SK-N-SH (cell line): ENCODE data around the gene GRK5. TPM values are rescaled to one million over a fixed set of nuclear protein-coding genes. Genes with fewer than 3 reads are reported as not detected.

Experiments used
- CTCF ChIA-PET: fragments of 300-600, 350-600 bp; formaldehyde crosslinking; extraction: SDS; loops from one replicate; lab custom pipeline; 2021; lab: Yijun Ruan, JAX
- POLR2A ChIA-PET: fragments of 350-600 bp; sonication (Branson Sonifier 250); formaldehyde crosslinking; extraction: SDS; loops from one replicate; lab custom pipeline; 2020; ENCODE audit warnings: antibody characterized with exemption, inconsistent platforms; lab: Yijun Ruan, JAX
- DNase-seq: peaks from one replicate; pipeline ENCODE4 v3.0.0; 2012
- H2AFZ ChIP-seq: fragments of 200-600 bp; sonication (generic); 2 replicates; pipeline ENCODE4 v1.8.1; 2016; ENCODE audit warnings: antibody characterized with exemption, mild to moderate bottlenecking, low read depth
- H3F3A ChIP-seq: fragments of 200-600 bp; sonication (generic); replicated peaks from 2 replicates; pipeline ENCODE3; 2016; ENCODE audit warnings: antibody characterized with exemption, mild to moderate bottlenecking; ENCODE audit not compliant: insufficient read depth
- H3K27ac ChIP-seq, 2 experiments: fragments of 200-500 bp in 1 of 2; fragments of 200-600 bp in 1 of 2; sonication (Bioruptor generic) in 1 of 2; sonication (generic), shearing (Covaris generic) in 1 of 2; 2 replicates each; pipeline versions ENCODE4 v1.5.1 to v1.6.1; 2014 to 2016; ENCODE audit warnings: low read depth in 2 of 2, inconsistent platforms in 1 of 2, low read length in 1 of 2, mild to moderate bottlenecking in 1 of 2, mixed read lengths in 1 of 2
- H3K27me3 ChIP-seq: fragments of 200-600 bp; sonication (generic), shearing (Covaris generic); 2 replicates; pipeline ENCODE4 v1.6.1; 2016; ENCODE audit warnings: mixed run types; ENCODE audit not compliant: insufficient read depth
- H3K36me3 ChIP-seq, 2 experiments: fragments of 200-500 bp in 1 of 2; fragments of 200-600 bp in 1 of 2; sonication (Bioruptor generic) in 1 of 2; sonication (generic) in 1 of 2; replicated peaks in 1 of 2; 2 replicates each; pipeline versions ENCODE3 to v1.5.1; 2014 to 2016; ENCODE audit warnings: low read length in 1 of 2, mild to moderate bottlenecking in 1 of 2; ENCODE audit not compliant: insufficient read depth in 2 of 2, control insufficient read depth in 1 of 2
- H3K4me1 ChIP-seq, 2 experiments: fragments of 200-500 bp in 1 of 2; fragments of 200-600 bp in 1 of 2; sonication (Bioruptor generic) in 1 of 2; sonication (generic), shearing (Covaris generic) in 1 of 2; 2 replicates each; pipeline versions ENCODE4 v1.5.1 to v1.6.1; 2014 to 2016; ENCODE audit warnings: low read depth in 1 of 2, low read length in 1 of 2, mixed run types in 1 of 2; ENCODE audit not compliant: insufficient read depth in 2 of 2, control insufficient read depth in 1 of 2
- H3K4me2 ChIP-seq: fragments of 200-600 bp; sonication (generic), shearing (Covaris generic); 2 replicates; pipeline ENCODE4 v1.6.1; 2017; ENCODE audit warnings: mixed run types
- H3K4me3 ChIP-seq, 2 experiments: fragments of 200-500 bp in 1 of 2; fragments of 200-600 bp in 1 of 2; sonication (Bioruptor generic) in 1 of 2; sonication (generic), shearing (Covaris generic) in 1 of 2; 2 replicates each; pipeline versions ENCODE4 v1.5.1 to v1.8.1; 2014 to 2016; ENCODE audit warnings: low read depth in 2 of 2, inconsistent platforms in 1 of 2, low read length in 1 of 2, mild to moderate bottlenecking in 1 of 2, mixed read lengths in 1 of 2, moderate library complexity in 1 of 2
- H3K79me2 ChIP-seq: fragments of 200-600 bp; sonication (generic); 2 replicates; pipeline ENCODE4 v1.8.1; 2017; ENCODE audit warnings: mild to moderate bottlenecking; ENCODE audit not compliant: insufficient read depth
- H3K9ac ChIP-seq: fragments of 200-600 bp; sonication (generic); 2 replicates; pipeline ENCODE4 v1.6.1; 2017; ENCODE audit warnings: mixed run types
- H3K9me2 ChIP-seq: fragments of 200-600 bp; sonication (generic); 2 replicates; pipeline ENCODE4 v1.6.1; 2017; ENCODE audit warnings: mixed run types
- H3K9me3 ChIP-seq: fragments of 200-600 bp; sonication (generic); 2 replicates; pipeline ENCODE4 v1.6.1; 2017; ENCODE audit warnings: mixed run types, mild to moderate bottlenecking, moderate library complexity
- H4K20me1 ChIP-seq: fragments of 200-600 bp; sonication (generic); 2 replicates; pipeline ENCODE4 v1.6.1; 2017; ENCODE audit warnings: mild to moderate bottlenecking, mixed run types; ENCODE audit not compliant: insufficient read depth
- CHD2 ChIP-seq: fragments of 150-350 bp; IDR thresholded peaks from 2 replicates; pipeline ENCODE4 v1.6.1; 2018; ENCODE audit warnings: low read length; ENCODE audit not compliant: partially characterized antibody
- ELF1 ChIP-seq: IDR thresholded peaks from 2 replicates; pipeline ENCODE4 v1.4.0; 2012
- EP300 ChIP-seq, 2 experiments: IDR thresholded peaks; 2 replicates each; pipeline versions ENCODE4 v1.4.0 to v1.6.1; 2012; ENCODE audit warnings: borderline replicate concordance in 1 of 2, low read depth in 1 of 2, low read length in 1 of 2
- FOXJ3 ChIP-seq: sonication (generic); formaldehyde crosslinking; IDR thresholded peaks from 2 replicates; pipeline ENCODE4 v1.5.1; 2020; ENCODE audit warnings: mild to moderate bottlenecking, missing genetic modification reagents
- FOXM1 ChIP-seq: IDR thresholded peaks from 2 replicates; pipeline ENCODE4 v1.4.0; 2012; ENCODE audit warnings: low read depth, mild to moderate bottlenecking
- JUND ChIP-seq: IDR thresholded peaks from 2 replicates; pipeline ENCODE4 v1.4.0; 2012
- POLR2AphosphoS5 ChIP-seq: IDR thresholded peaks from 2 replicates; pipeline ENCODE4 v1.6.1; 2012; ENCODE audit warnings: low read depth, low read length
- RCOR1 ChIP-seq: fragments of 150-350 bp; IDR thresholded peaks from 2 replicates; pipeline ENCODE4 v1.6.1; 2017; ENCODE audit warnings: antibody characterized with exemption, low read length
- REST ChIP-seq: IDR thresholded peaks from 2 replicates; pipeline ENCODE4 v1.6.1; 2012; ENCODE audit warnings: mild to moderate bottlenecking, low read depth, low read length, moderate library complexity
- RFX5 ChIP-seq: IDR thresholded peaks from 2 replicates; pipeline ENCODE4 v1.6.1; 2012; ENCODE audit warnings: mild to moderate bottlenecking, improper control_type of control experiment, low read length
- RXRA ChIP-seq: IDR thresholded peaks from 2 replicates; pipeline ENCODE4 v1.4.0; 2012; ENCODE audit warnings: low read depth, mild to moderate bottlenecking, borderline replicate concordance
- SMC3 ChIP-seq: IDR thresholded peaks from 2 replicates; pipeline ENCODE4 v1.6.1; 2012; ENCODE audit warnings: low read depth, low read length, improper control_type of control experiment
- TEAD4 ChIP-seq: IDR thresholded peaks from 2 replicates; pipeline ENCODE4 v1.4.0; 2012; ENCODE audit warnings: mild to moderate bottlenecking, borderline replicate concordance; ENCODE audit not compliant: insufficient read depth
- YY1 ChIP-seq: IDR thresholded peaks from 2 replicates; pipeline ENCODE4 v1.4.0; 2012; ENCODE audit warnings: low read depth, mild to moderate bottlenecking
- WGBS: methylation state at CpG from one replicate; pipeline ENCODE4 v1.1.6; 2017; ENCODE audit warnings: low lambda C conversion rate; 5-methylcytosine and 5-hydroxymethylcytosine counted together
- polyA plus RNA-seq, 3 experiments: library from polyadenylated mRNA; depleted of rRNA; stranded (reverse); fragments of >200 nt; gene quantifications; 2 replicates each; pipeline ENCODE4 v1.2.3, GENCODE V29; 2012
- TF ChIP-seq, protein P1 (sequence below): fragments of 150-350 bp; IDR thresholded peaks from 2 replicates; pipeline ENCODE4 v1.6.1; 2016; ENCODE audit warnings: mild to moderate bottlenecking, low read depth, low read length
- TF ChIP-seq, protein P2 (sequence below): fragments of 200-600 bp; sonication (generic); IDR thresholded peaks from 2 replicates; pipeline ENCODE4 v1.6.1; 2017; ENCODE audit warnings: antibody characterized with exemption, mild to moderate bottlenecking, moderate library complexity

Gene GRK5
- polyA plus RNA-seq, 1 of the 3 experiments (the other 2 are of a cell fraction) = 12.1 TPM

DNA sequence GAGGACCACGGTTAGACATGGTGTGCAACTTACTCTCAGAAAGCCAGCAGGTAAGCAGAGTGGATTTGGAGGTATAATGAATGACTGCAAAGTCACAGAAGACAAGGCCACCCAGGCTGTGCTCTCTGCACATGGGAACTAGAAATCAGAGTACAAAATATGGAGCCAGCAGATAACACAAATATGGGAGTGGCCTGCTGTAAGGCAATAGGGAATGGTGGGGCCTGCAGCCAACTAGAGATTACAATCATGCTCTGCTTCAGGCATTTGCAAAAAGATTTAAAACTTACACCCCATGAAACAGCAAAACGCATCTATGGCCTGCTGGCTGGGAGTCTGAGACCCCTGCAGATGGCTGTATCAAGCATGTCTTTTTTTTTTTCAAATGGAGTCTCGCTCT lies 288.2 kb downstream of the GRK5 start:
- Histone ChIP-seq H2AFZ (no peak overlapping the region), H3K9me3 (no peaks in the 10 kb centered on the region), H3K79me2 (no peaks in the 10 kb centered on the region), H3K4me3 (no peak overlapping the region), H3K27ac (no peak overlapping the region), H3K4me1 (no peaks in the 10 kb centered on the region), H4K20me1 (no peaks in the 10 kb centered on the region), H3K9me2 (no peaks in the 10 kb centered on the region), H3K9ac (no peak overlapping the region), H3F3A (no peaks in the 10 kb centered on the region), H3K4me2 (no peak overlapping the region), H3K27me3 (no peaks in the 10 kb centered on the region), H3K36me3 (peaks cover 0 to 3% of the 10 kb centered on the region in 2 experiments)
- WGBS = 92% methylated on average over 2 of the region's 3 CpGs
- CTCF ChIA-PET = interaction anchor here (1.7 kb wide), 1 partner anchor 50 kb away, joined by 5 read pairs; no protein-coding TSS in a partner anchor
- no peak for TF ChIP-seq SMC3
- TF ChIP-seq RFX5 = no peak
- TF ChIP-seq FOXJ3 (CRISPR knock-in tag) = no peak
- no peak for TF ChIP-seq FOXM1
- TF ChIP-seq TEAD4 = no peak
- no peak for TF ChIP-seq ELF1
- TF ChIP-seq YY1 = no peak
- TF ChIP-seq, protein P1, sequence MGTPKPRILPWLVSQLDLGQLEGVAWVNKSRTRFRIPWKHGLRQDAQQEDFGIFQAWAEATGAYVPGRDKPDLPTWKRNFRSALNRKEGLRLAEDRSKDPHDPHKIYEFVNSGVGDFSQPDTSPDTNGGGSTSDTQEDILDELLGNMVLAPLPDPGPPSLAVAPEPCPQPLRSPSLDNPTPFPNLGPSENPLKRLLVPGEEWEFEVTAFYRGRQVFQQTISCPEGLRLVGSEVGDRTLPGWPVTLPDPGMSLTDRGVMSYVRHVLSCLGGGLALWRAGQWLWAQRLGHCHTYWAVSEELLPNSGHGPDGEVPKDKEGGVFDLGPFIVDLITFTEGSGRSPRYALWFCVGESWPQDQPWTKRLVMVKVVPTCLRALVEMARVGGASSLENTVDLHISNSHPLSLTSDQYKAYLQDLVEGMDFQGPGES = no peak
- TF ChIP-seq JUND = no peak
- TF ChIP-seq RCOR1 = no peak
- no peak for TF ChIP-seq REST
- TF ChIP-seq POLR2AphosphoS5 = no peak
- TF ChIP-seq CHD2 = no peak
- no peak for TF ChIP-seq RXRA
- TF ChIP-seq, protein P2, sequence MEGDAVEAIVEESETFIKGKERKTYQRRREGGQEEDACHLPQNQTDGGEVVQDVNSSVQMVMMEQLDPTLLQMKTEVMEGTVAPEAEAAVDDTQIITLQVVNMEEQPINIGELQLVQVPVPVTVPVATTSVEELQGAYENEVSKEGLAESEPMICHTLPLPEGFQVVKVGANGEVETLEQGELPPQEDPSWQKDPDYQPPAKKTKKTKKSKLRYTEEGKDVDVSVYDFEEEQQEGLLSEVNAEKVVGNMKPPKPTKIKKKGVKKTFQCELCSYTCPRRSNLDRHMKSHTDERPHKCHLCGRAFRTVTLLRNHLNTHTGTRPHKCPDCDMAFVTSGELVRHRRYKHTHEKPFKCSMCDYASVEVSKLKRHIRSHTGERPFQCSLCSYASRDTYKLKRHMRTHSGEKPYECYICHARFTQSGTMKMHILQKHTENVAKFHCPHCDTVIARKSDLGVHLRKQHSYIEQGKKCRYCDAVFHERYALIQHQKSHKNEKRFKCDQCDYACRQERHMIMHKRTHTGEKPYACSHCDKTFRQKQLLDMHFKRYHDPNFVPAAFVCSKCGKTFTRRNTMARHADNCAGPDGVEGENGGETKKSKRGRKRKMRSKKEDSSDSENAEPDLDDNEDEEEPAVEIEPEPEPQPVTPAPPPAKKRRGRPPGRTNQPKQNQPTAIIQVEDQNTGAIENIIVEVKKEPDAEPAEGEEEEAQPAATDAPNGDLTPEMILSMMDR = no peak
- TF ChIP-seq EP300 (IDR thresholded peaks at IDR 0.05; ENCODE audit: borderline replicate concordance in 1 of 2, low read depth in 1 of 2, low read length in 1 of 2) = no peak
- POLR2A ChIA-PET = no interaction called here
- no peak for DNase-seq
